AG04450 (cell line): ENCODE results near the gene FYTTD1. TPM values are rescaled to one million over a fixed set of nuclear protein-coding genes. Genes with fewer than 3 reads are reported as not detected.
A peak's percentile ranks its signal among the peaks of the same experiment; 100 is the strongest.

Source experiments
- CTCF ChIA-PET: fragments of 300-600, 350-600 bp; formaldehyde crosslinking; extraction: SDS; loops from one replicate; lab custom pipeline; 2022; ENCODE audit warnings: antibody characterized with exemption, inconsistent platforms; lab: Charles Lee
- POLR2A ChIA-PET: fragments of 350-600 bp; formaldehyde crosslinking; extraction: SDS; loops from one replicate; lab custom pipeline; 2021; ENCODE audit warnings: antibody characterized with exemption, inconsistent platforms; lab: Yijun Ruan, JAX
- DNase-seq: peaks from one replicate; pipeline ENCODE4 v3.0.0-alpha.2; 2011; ENCODE audit warnings: low read depth, low spot score
- H3K27ac ChIP-seq: one replicate; pipeline ENCODE4 v1.5.1; 2012; ENCODE audit warnings: low read depth, low read length, control low read depth
- H3K27me3 ChIP-seq: one replicate; pipeline ENCODE4 v1.6.0; 2012; ENCODE audit warnings: low read length; ENCODE audit not compliant: control insufficient read depth, insufficient read depth
- H3K4me3 ChIP-seq: 2 replicates; pipeline ENCODE4 v1.5.1; 2011; ENCODE audit warnings: mild to moderate bottlenecking, low read depth, low read length, control low read depth
- H3K9me3 ChIP-seq: 2 replicates; pipeline ENCODE4 v1.5.1; 2012; ENCODE audit warnings: low read length; ENCODE audit not compliant: control insufficient read depth, insufficient read depth
- polyA plus RNA-seq: library from polyadenylated mRNA; depleted of rRNA; stranded (reverse); fragments of >200 nt; gene quantifications from 2 replicates; pipeline ENCODE4 v1.2.3, GENCODE V29; 2011
- TF ChIP-seq, protein P1 (sequence below): IDR thresholded peaks from 2 replicates; pipeline ENCODE4 v1.5.1; 2011; ENCODE audit warnings: low read depth, low read length, control low read depth, inconsistent platforms

Gene FYTTD1
- polyA plus RNA-seq, 1 experiment = 65.5 TPM

DNA sequence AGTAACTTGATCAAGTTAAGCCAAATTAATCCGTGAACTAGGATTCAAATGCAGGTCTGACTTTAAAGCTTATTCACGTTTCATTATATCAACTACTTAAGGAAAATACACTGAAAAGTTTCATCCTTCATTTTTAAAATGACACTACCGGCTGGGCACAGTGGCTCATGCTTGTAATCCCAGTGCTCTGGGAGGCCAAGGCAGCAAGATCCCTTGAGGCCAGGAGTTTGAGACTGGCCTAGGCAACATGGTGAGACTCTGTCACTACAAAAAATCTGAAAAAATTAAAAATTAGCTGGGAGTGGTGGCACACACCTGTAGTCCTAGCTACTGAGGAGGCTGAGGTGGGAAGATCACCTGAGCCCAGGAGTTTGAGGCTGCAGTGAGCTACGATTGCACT, 16.6 kb upstream of the FYTTD1 start:
- Histone ChIP-seq H3K27ac (no peak overlapping the region), H3K4me3 (no peak overlapping the region), H3K9me3 (no peaks in the 10 kb centered on the region), H3K27me3 (no peaks in the 10 kb centered on the region)
- CTCF ChIA-PET = no interaction called here
- TF ChIP-seq, protein P1, sequence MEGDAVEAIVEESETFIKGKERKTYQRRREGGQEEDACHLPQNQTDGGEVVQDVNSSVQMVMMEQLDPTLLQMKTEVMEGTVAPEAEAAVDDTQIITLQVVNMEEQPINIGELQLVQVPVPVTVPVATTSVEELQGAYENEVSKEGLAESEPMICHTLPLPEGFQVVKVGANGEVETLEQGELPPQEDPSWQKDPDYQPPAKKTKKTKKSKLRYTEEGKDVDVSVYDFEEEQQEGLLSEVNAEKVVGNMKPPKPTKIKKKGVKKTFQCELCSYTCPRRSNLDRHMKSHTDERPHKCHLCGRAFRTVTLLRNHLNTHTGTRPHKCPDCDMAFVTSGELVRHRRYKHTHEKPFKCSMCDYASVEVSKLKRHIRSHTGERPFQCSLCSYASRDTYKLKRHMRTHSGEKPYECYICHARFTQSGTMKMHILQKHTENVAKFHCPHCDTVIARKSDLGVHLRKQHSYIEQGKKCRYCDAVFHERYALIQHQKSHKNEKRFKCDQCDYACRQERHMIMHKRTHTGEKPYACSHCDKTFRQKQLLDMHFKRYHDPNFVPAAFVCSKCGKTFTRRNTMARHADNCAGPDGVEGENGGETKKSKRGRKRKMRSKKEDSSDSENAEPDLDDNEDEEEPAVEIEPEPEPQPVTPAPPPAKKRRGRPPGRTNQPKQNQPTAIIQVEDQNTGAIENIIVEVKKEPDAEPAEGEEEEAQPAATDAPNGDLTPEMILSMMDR = no peak
- no peak for DNase-seq
- POLR2A ChIA-PET = no interaction called here

DNA sequence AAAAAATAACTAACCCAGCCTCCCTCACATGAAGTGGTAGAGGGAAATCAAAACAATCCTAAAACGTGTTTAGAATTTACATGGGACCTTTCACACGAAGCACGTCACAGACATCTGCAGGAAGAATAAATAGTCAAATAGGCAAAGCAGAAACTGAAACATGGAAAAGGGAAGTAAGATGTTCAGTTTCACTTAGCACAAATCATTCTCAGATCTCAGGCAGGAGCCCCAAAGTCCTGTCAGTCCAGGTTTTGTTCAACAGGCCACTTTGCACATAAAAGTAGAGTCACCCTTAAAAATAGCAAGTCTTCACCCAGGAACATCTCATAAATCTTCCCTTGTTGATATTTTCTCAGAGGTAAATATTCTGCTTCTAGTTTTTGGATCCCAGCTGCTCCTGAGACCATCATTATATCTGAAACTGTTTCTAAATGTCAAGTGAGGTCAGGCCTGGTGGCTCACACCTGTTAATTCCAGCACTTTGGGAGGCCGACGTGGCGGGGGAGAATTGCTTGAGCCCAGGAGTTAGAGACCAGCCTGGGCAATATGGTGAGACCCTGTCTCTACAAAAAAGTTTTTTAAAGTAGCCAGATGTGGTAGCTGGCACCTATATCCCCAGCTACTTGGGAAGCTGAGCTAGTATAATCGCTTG, 14.9 kb upstream of the FYTTD1 start:
- POLR2A ChIA-PET = no interaction called here
- H3K27me3 ChIP-seq = no peaks in the 10 kb centered on the region
- DNase-seq = no peak
- no peak overlapping the region for H3K4me3 ChIP-seq
- CTCF ChIA-PET = no interaction called here
- H3K9me3 ChIP-seq = no peaks in the 10 kb centered on the region
- TF ChIP-seq, protein P1 = no peak
- no peak overlapping the region for H3K27ac ChIP-seq

DNA sequence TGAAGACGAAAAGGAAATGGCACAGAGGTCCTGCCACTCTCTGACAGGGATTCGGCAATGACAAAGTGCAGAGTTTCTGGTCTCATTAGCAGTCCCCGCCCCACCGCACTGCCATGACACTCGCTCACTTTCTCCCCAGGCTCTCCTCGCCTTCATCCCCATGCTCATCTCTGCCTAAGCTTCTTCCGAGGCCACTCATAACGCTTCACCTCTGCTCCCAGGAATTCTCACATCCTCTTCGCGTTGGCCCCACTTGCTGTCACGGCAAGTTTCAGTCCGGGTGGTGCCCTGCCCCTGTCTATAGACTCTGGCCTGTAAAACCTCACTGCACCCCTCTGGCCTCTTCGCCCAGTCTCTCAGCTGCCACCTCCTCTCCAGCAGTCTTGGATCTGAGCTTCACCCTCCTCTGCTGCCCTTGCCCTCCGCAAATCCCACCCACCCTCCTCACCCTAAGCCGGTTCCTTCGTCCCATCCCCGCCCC, 13.6 kb upstream of the FYTTD1 start:
- no peaks in the 10 kb centered on the region for H3K9me3 ChIP-seq
- no peaks in the 10 kb centered on the region for H3K27me3 ChIP-seq
- H3K4me3 ChIP-seq = peak overlapping the region; percentile 80
- H3K27ac ChIP-seq = no peak overlapping the region
- DNase-seq = no peak
- ChIA-PET POLR2A (interaction anchor here (0.9 to 1.0 kb wide), 2 partner anchors 24 to 53 kb away, joined by 3 to 4 read pairs; no protein-coding TSS in a partner anchor), CTCF (interaction anchor here (0.6 to 1.2 kb wide), 2 partner anchors 60 to 137 kb away, joined by 3 to 4 read pairs; no protein-coding TSS in a partner anchor)
- TF ChIP-seq, protein P1 = no peak

DNA sequence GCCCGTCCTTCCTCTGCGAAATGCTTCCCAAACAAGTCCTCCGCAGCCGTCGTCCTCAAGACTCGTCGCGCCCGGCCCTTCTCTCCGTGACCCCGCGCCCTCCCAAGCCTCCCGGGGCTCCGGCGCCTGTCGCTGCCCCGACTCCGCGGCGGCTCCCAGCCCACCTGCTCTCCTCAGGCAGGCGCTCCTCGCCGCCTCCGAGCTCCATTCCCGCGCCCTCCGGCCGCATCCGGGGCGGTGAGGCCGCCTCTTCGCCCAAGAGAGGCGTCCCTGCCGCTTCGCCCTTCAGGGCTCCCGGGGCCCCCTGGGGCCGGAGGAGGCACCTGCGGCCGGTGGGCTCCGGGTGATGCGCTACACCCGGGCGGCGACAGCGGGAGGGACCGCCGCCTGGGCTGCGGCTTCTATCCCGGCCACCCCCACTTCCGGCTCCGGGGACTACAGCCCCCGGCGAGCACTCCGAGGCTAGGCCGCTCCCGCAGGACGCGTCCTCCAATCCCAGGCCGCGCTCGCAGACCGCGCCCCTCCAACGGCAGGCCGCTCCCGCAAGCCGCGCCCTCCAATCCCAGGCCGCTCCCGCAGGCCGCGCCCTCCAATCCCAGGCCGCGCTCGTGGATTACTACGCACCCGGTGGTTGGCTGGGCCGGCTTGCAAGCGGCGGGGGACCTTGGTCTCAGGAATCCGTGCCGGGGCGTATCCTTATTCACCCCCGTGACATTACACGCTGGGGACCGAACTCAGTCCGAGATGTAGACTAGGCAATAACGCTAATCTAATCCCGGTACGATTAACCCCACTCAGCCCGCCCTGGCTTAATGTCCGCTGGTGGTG, 13.0 kb upstream of the FYTTD1 start, which contains the start of gene RUBCN:
TSS of gene RUBCN (minus strand) at position 414 of the 828 bp plus-strand sequence. CDS start at position 229, 185 bp downstream.
- ChIA-PET CTCF (interaction anchor here (1.2 kb wide), 1 partner anchor 137 kb away, joined by 4 read pairs; no protein-coding TSS in a partner anchor), POLR2A (interaction anchor here (0.9 to 1.2 kb wide), 2 partner anchors 24 to 54 kb away, joined by 3 to 4 read pairs (median 3); no protein-coding TSS in a partner anchor)
- Histone ChIP-seq H3K27me3 (no peaks in the 10 kb centered on the region), H3K9me3 (no peaks in the 10 kb centered on the region), H3K4me3 (peak within 1 kb of the TSS; percentile 80), H3K27ac (peak within 1 kb of the TSS; percentile 33)
- TF ChIP-seq, protein P1 = no peak
- peak; percentile 79 for DNase-seq
